Fibroblast of the conjunctiva (primary cell): ENCODE measurements around the gene SOX2.
"Not testable (repeated sequence)": the region's sequence is repeated elsewhere in the genome, so short reads cannot be mapped to it uniquely, and the experiment has no call there.

ENCODE experiments used
- DNase-seq: peaks from one replicate; pipeline ENCODE4 v3.0.0-alpha.2; 2010; ENCODE audit warnings: low read depth

Gene SOX2

DNA sequence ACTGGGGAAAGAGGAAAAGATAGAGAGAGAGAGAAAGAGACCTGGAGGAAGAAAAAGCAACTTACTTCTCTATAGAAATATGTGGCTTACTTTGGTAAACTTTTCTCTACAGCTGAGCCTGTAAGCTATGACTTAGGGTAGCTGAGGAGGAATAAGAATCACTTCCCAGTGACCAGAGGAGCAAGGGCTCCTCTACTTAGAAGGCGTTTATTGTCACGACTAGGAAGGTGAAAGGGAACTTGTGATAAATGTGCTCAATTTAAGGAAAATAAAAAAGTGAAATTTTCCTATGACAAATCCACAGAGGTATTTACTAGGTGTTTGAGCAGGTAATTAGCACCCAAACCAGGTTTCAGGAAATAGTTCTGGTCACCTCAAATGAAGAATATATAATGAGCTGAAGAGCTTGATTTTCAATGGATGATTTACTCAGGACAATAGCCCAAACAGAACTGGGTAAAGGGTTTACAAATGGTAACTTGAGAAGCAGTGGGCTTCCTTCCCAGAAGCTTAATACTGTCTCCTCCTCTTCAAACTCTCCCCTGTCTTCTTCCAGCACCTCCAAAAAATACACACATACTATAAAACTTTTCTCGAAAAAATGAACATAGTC, 46.1 kb downstream of the SOX2 start:
- no peak for DNase-seq

DNA sequence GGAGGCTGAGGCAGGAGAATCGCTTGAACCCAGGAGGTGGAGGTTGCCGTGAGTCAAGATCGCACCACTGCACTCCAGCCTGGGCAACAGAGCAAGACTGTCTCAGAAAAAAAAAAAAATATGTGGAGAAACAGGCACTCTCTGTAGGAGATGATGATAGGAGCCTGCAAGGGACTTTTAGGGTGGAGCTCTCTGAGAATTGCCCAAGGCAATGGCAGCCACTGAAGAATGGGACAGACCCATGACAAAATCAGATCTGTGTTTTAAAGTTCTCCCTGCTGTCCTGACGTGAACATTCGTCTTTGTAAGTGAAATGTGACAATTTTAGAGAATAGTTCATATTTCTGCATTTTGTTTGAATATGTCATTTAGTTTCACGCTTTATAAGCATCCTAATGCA, 50.2 kb downstream of the SOX2 start:
- no peak for DNase-seq

- DNase-seq = not testable (repeated sequence)
Observed at GRCh38 chr3:181764033-181764432, 52.3 kb downstream of the SOX2 start.
